GM21423 (cell line): ENCODE results near the gene CCNI2.
"Not testable (repeated sequence)": the region's sequence is repeated elsewhere in the genome, so short reads cannot be mapped to it uniquely, and the experiment has no call there.

ENCODE experiments used
- ATAC-seq: cut with Tn5 transposase; IDR thresholded peaks from one replicate; pipeline ENCODE4 v1.9.1; 2021; ENCODE audit warnings: mild to moderate bottlenecking, moderate library complexity; ENCODE audit not compliant: unreplicated experiment

The CCNI2 gene

GRCh38 chr5:132778856-132779255 is 31.6 kb downstream of the CCNI2 start:
- no peak for ATAC-seq

GRCh38 chr5:132779961-132780360 is 32.7 kb downstream of the CCNI2 start:
- ATAC-seq, result no peak

GRCh38 chr5:132780577-132780976 is 33.4 kb downstream of the CCNI2 start:
- ATAC-seq, result no peak

GRCh38 chr5:132781029-132781428 is 33.8 kb downstream of the CCNI2 start:
- no peak for ATAC-seq

GRCh38 chr5:132782101-132782500 is 34.9 kb downstream of the CCNI2 start:
- ATAC-seq, result no peak

GRCh38 chr5:132785365-132785764 is 38.1 kb downstream of the CCNI2 start:
- ATAC-seq, result no peak

- ATAC-seq, result no peak
Observed at GRCh38 chr5:132785864-132786263, 38.6 kb downstream of the CCNI2 start.

- no peak for ATAC-seq
Observed at GRCh38 chr5:132787076-132787475, 39.9 kb downstream of the CCNI2 start.

- no peak for ATAC-seq
Observed at GRCh38 chr5:132788508-132788907, 41.3 kb downstream of the CCNI2 start.

- ATAC-seq, result no peak
Observed at GRCh38 chr5:132788990-132789886, 42.0 kb downstream of the CCNI2 start.

- no peak for ATAC-seq
Observed at GRCh38 chr5:132790201-132790865, 43.1 kb downstream of the CCNI2 start.

GRCh38 chr5:132791026-132791425 is 43.8 kb downstream of the CCNI2 start:
- ATAC-seq, result no peak

GRCh38 chr5:132797651-132798050 is 50.4 kb downstream of the CCNI2 start:
- no peak for ATAC-seq

GRCh38 chr5:132799392-132799791 is 52.2 kb downstream of the CCNI2 start:
- ATAC-seq, result no peak

GRCh38 chr5:132800545-132800944 is 53.3 kb downstream of the CCNI2 start:
- no peak for ATAC-seq

GRCh38 chr5:132802044-132802684 is 54.9 kb downstream of the CCNI2 start:
- no peak for ATAC-seq

GRCh38 chr5:132802685-132803066 is 55.5 kb downstream of the CCNI2 start:
- not testable (repeated sequence) for ATAC-seq
